ENCODE results near the gene DEPDC5. TPM values are rescaled to one million over a fixed set of nuclear protein-coding genes. Genes with fewer than 3 reads are reported as not detected.

DEPDC5 gene
- total and polyA plus RNA-seq, 7 donors, result 8.4 to 21.3 (median 12.9) TPM

DNA sequence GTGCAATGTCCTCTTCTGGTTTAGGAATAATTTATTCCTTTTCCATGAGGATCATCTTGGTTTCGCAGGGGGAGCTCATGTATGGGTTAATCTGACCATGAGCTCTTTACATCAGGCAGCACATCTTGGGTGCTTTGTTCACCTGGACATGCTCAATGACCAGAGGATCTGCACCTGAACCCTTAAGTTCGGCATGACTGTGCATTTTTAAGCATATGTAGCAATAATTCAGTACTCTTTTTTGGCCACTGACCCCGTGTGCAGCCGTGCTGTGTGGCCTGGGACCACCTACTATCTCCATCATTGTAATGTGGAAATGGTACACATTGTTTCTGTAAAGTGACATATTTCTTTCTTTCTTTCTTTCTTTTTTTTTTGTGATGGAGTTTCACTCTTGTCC is 62.9 kb downstream of the DEPDC5 start:
- H3K36me3 ChIP-seq, result peaks cover 17 to 94% (median 44%) of the 10 kb centered on the region in 4 donors
- intact Hi-C loops (cut with DNase I), result no loop called here
- TF ChIP-seq EP300 (IDR thresholded peaks at IDR 0.05) (no peak), POLR2AphosphoS5 (IDR thresholded peaks at IDR 0.05) (no peak), CTCF (IDR thresholded peaks at IDR 0.05) (no peak), POLR2A (IDR thresholded peaks at IDR 0.05) (no peak)

GRCh38 chr22:31818481-31819392 is 64.9 kb downstream of the DEPDC5 start:
- no peak for TF ChIP-seq POLR2AphosphoS5 (IDR thresholded peaks at IDR 0.05)
- no peak for TF ChIP-seq CTCF (IDR thresholded peaks at IDR 0.05)
- no peak for TF ChIP-seq POLR2A (IDR thresholded peaks at IDR 0.05)
- no peak for TF ChIP-seq EP300 (IDR thresholded peaks at IDR 0.05)
- intact Hi-C loops (cut with DNase I), result no loop called here
- H3K27ac ChIP-seq, result no peak overlapping the region
- no peaks in the 10 kb centered on the region for H3K4me1 ChIP-seq
- 75 to 82% methylated on average over 10 of the region's 10 CpGs for WGBS, 2 donors
- H3K27me3 ChIP-seq, result no peaks in the 10 kb centered on the region
- H3K9me3 ChIP-seq, result no peaks in the 10 kb centered on the region
- DNase-seq, result no peak
- H3K36me3 ChIP-seq, result peaks cover 24 to 99% (median 58%) of the 10 kb centered on the region in 4 donors
- no peak overlapping the region for H3K4me3 ChIP-seq

More for the DNA sequence above, 62.9 kb downstream of the DEPDC5 start:
- WGBS, 2 donors, result 94 to 97% methylated on average over 4 of the region's 4 CpGs
- H3K27me3 ChIP-seq, result no peaks in the 10 kb centered on the region
- no peak overlapping the region for H3K27ac ChIP-seq
- no peaks in the 10 kb centered on the region for H3K4me1 ChIP-seq
- H3K9me3 ChIP-seq, result no peaks in the 10 kb centered on the region
- H3K4me3 ChIP-seq, result no peak overlapping the region
- DNase-seq, result no peak

GRCh38 chr22:31820655-31821054 is 66.8 kb downstream of the DEPDC5 start:
- H3K9me3 ChIP-seq, result no peaks in the 10 kb centered on the region
- WGBS, 2 donors, result 87 to 90% methylated on average over 3 of the region's 3 CpGs
- intact Hi-C loops (cut with DNase I), result no loop called here
- no peak overlapping the region for H3K4me3 ChIP-seq
- no peak overlapping the region for H3K27ac ChIP-seq
- DNase-seq, result no peak
- H3K36me3 ChIP-seq, result peaks cover 17 to 99% (median 52%) of the 10 kb centered on the region in 4 donors
- H3K4me1 ChIP-seq, result no peaks in the 10 kb centered on the region
- TF ChIP-seq POLR2A (IDR thresholded peaks at IDR 0.05), result no peak
- TF ChIP-seq POLR2AphosphoS5 (IDR thresholded peaks at IDR 0.05), result no peak
- no peak for TF ChIP-seq CTCF (IDR thresholded peaks at IDR 0.05)
- no peak for TF ChIP-seq EP300 (IDR thresholded peaks at IDR 0.05)
- H3K27me3 ChIP-seq, result no peaks in the 10 kb centered on the region

GRCh38 chr22:31821572-31821971 is 67.8 kb downstream of the DEPDC5 start:
- no peaks in the 10 kb centered on the region for H3K27me3 ChIP-seq
- H3K36me3 ChIP-seq, result peaks cover 17 to 99% (median 50%) of the 10 kb centered on the region in 4 donors

More at GRCh38 chr22:31821572-31821971, 67.8 kb downstream of the DEPDC5 start:
- intact Hi-C loops (cut with DNase I), result no loop called here
- 74 to 93% methylated on average over 1 of the region's 1 CpG for WGBS, 2 donors
- TF ChIP-seq POLR2A (IDR thresholded peaks at IDR 0.05), result no peak
- no peak for TF ChIP-seq POLR2AphosphoS5 (IDR thresholded peaks at IDR 0.05)
- TF ChIP-seq EP300 (IDR thresholded peaks at IDR 0.05), result no peak
- no peak for TF ChIP-seq CTCF (IDR thresholded peaks at IDR 0.05)
- Histone ChIP-seq H3K9me3 (no peaks in the 10 kb centered on the region), H3K27ac (no peak overlapping the region), H3K4me3 (no peak overlapping the region), H3K4me1 (no peaks in the 10 kb centered on the region)
- DNase-seq, result no peak

Data from sigmoid colon (tissue), 7 donors.